Spleen (tissue), 7 donors: ENCODE measurements around the gene PTPRT.

Experiments used
- POLR2A ChIP-seq, 3 donors: fragments of 450-650 bp; IDR thresholded peaks; one replicate each; pipeline ENCODE4 v1.5.1; 2017; ENCODE audit warnings: antibody characterized with exemption in 3 of 3, mild to moderate bottlenecking in 1 of 3
- POLR2AphosphoS5 ChIP-seq, 3 donors: sonication (generic); formaldehyde crosslinking; IDR thresholded peaks; one replicate each; pipeline ENCODE4 v1.5.1; 2017; ENCODE audit warnings: antibody characterized with exemption in 3 of 3
- TF ChIP-seq, protein P1 (sequence below), 11 experiments: fragments of 200-600 bp in 7 of 11; fragments of 450-650 bp in 4 of 11; sonication (generic) in 4 of 11; IDR thresholded peaks in 8 of 11; conservative IDR thresholded peaks in 3 of 11; 1 replicate in 7 of 11; 2 replicates in 4 of 11; pipeline versions ENCODE4 v1.4.0 to v1.8.0; 2016 to 2021; ENCODE audit warnings: antibody characterized with exemption in 11 of 11, inconsistent platforms in 4 of 11, mild to moderate bottlenecking in 1 of 11
- donor health status: DM: no; HTN: no; CAD: no; lungs with moderate emphysema.
- donor health status: DM: no; HTN: no; CAD: no.
- donor health status: DM: no; HTN: no; CAD: no.

DNA sequence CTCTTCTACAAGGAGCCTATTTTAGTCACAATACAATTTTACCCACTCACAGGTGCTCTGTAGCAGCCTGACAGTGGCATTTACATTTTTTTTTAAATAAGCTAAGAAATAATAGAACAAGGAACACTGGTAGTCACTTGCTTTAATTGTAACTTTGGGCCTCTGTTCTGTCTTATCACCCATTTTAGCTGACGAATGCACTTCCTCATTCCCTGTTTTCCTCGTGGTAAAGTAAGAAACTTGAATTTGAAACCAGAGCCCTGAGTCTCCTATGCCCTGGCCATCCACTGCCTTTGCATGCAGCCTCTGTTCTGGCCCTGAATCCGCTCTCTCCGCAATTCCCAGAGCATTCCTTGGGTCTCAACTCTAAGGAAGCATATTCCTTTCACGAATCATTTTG is 550.6 kb downstream of the PTPRT start:
- TF ChIP-seq, protein P1, sequence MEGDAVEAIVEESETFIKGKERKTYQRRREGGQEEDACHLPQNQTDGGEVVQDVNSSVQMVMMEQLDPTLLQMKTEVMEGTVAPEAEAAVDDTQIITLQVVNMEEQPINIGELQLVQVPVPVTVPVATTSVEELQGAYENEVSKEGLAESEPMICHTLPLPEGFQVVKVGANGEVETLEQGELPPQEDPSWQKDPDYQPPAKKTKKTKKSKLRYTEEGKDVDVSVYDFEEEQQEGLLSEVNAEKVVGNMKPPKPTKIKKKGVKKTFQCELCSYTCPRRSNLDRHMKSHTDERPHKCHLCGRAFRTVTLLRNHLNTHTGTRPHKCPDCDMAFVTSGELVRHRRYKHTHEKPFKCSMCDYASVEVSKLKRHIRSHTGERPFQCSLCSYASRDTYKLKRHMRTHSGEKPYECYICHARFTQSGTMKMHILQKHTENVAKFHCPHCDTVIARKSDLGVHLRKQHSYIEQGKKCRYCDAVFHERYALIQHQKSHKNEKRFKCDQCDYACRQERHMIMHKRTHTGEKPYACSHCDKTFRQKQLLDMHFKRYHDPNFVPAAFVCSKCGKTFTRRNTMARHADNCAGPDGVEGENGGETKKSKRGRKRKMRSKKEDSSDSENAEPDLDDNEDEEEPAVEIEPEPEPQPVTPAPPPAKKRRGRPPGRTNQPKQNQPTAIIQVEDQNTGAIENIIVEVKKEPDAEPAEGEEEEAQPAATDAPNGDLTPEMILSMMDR (IDR thresholded peaks at IDR 0.05 in 8 of 11, conservative IDR thresholded peaks at IDR 0.05 in 3 of 11), result no peak
- no peak for TF ChIP-seq POLR2A (IDR thresholded peaks at IDR 0.05)
- TF ChIP-seq POLR2AphosphoS5 (IDR thresholded peaks at IDR 0.05), result no peak
